ENCODE measurements around the gene PRKAG2.

PRKAG2 gene

GRCh38 chr7:151624246-151624928, 252.5 kb downstream of the PRKAG2 start:
- no peak for DNase-seq (ENCODE audit: low read depth in 2 of 2)

GRCh38 chr7:151623766-151624165, 253.1 kb downstream of the PRKAG2 start:
- no peak for DNase-seq (ENCODE audit: low read depth in 2 of 2)

GRCh38 chr7:151621961-151622360, 255.0 kb downstream of the PRKAG2 start:
- DNase-seq (ENCODE audit: low read depth in 2 of 2), result no peak

GRCh38 chr7:151616443-151617213, 260.3 kb downstream of the PRKAG2 start:
- no peak for DNase-seq (ENCODE audit: low read depth in 2 of 2)

- no peak for DNase-seq (ENCODE audit: low read depth in 2 of 2)
Measured at GRCh38 chr7:151615784-151616183, 261.1 kb downstream of the PRKAG2 start.

GRCh38 chr7:151615058-151615457, 261.9 kb downstream of the PRKAG2 start:
- DNase-seq (ENCODE audit: low read depth in 2 of 2), result no peak

- no peak for DNase-seq (ENCODE audit: low read depth in 2 of 2)
Measured at GRCh38 chr7:151614019-151614418, 262.9 kb downstream of the PRKAG2 start.

- DNase-seq (ENCODE audit: low read depth in 2 of 2), result no peak
Measured at GRCh38 chr7:151611878-151612277, 265.0 kb downstream of the PRKAG2 start.

- DNase-seq (ENCODE audit: low read depth in 2 of 2), result no peak
Measured at GRCh38 chr7:151611041-151611440, 265.9 kb downstream of the PRKAG2 start.

- DNase-seq (ENCODE audit: low read depth in 2 of 2), result no peak
Measured at GRCh38 chr7:151608031-151608551, 268.8 kb downstream of the PRKAG2 start.

GRCh38 chr7:151607464-151607867, 269.4 kb downstream of the PRKAG2 start:
- no peak for DNase-seq (ENCODE audit: low read depth in 2 of 2)

- DNase-seq (ENCODE audit: low read depth in 2 of 2), result no peak
Measured at GRCh38 chr7:151603951-151604350, 273.0 kb downstream of the PRKAG2 start.

GRCh38 chr7:151601521-151602305, 275.2 kb downstream of the PRKAG2 start:
- DNase-seq (ENCODE audit: low read depth in 2 of 2), result no peak

GRCh38 chr7:151600331-151600730, 276.6 kb downstream of the PRKAG2 start:
- DNase-seq (ENCODE audit: low read depth in 2 of 2), result no peak

GRCh38 chr7:151599401-151600227, 277.3 kb downstream of the PRKAG2 start:
- no peak for DNase-seq (ENCODE audit: low read depth in 2 of 2)

GRCh38 chr7:151597541-151598444, 279.1 kb downstream of the PRKAG2 start:
- DNase-seq (ENCODE audit: low read depth in 2 of 2), result no peak

GRCh38 chr7:151595702-151596350, 281.1 kb downstream of the PRKAG2 start:
- DNase-seq (ENCODE audit: low read depth in 2 of 2), result no peak

GRCh38 chr7:151592868-151593486, 283.9 kb downstream of the PRKAG2 start:
- no peak for DNase-seq (ENCODE audit: low read depth in 2 of 2)

- no peak for DNase-seq (ENCODE audit: low read depth in 2 of 2)
Measured at GRCh38 chr7:151592330-151592729, 284.6 kb downstream of the PRKAG2 start.
